H1 (cell line): ENCODE results near the gene STYK1. TPM values are rescaled to one million over a fixed set of nuclear protein-coding genes. Genes with fewer than 3 reads are reported as not detected.

ENCODE experiments used
- CHD1 ChIP-seq: IDR thresholded peaks from 2 replicates; pipeline ENCODE4 v1.6.1; 2012; ENCODE audit warnings: low read depth, low read length, improper control_type of control experiment
- CTCF ChIP-seq, 3 experiments: IDR thresholded peaks; 1 replicate in 2 of 3; 2 replicates in 1 of 3; pipeline versions ENCODE4 v1.5.1 to v1.6.1; 2011; ENCODE audit warnings: low read length in 3 of 3, mild to moderate bottlenecking in 3 of 3, inconsistent platforms in 2 of 3, low read depth in 1 of 3, moderate library complexity in 1 of 3; ENCODE audit not compliant: insufficient read depth in 1 of 3; ENCODE audit errors: control extremely low read depth in 1 of 3
- JUND ChIP-seq: IDR thresholded peaks from 2 replicates; pipeline ENCODE4 v1.6.1; 2011; ENCODE audit warnings: mild to moderate bottlenecking, improper control_type of control experiment, low read length
- KDM4A ChIP-seq: IDR thresholded peaks from one replicate; pipeline ENCODE4 v1.7.1; 2012; ENCODE audit warnings: low read depth, mild to moderate bottlenecking, moderate library complexity, low read length, inconsistent platforms; ENCODE audit not compliant: severe bottlenecking
- MAX ChIP-seq: IDR thresholded peaks from 2 replicates; pipeline ENCODE4 v1.6.1; 2012; ENCODE audit warnings: inconsistent platforms
- NRF1 ChIP-seq: IDR thresholded peaks from 2 replicates; pipeline ENCODE4 v1.6.1; 2011; ENCODE audit warnings: mild to moderate bottlenecking, low read depth, low read length, improper control_type of control experiment
- PHF8 ChIP-seq: fragments of 200-600 bp; sonication (generic); conservative IDR thresholded peaks from 2 replicates; pipeline ENCODE4 v1.7.1; 2012; ENCODE audit warnings: low read depth, mild to moderate bottlenecking, inconsistent platforms, low read length, moderate library complexity
- POLR2AphosphoS5 ChIP-seq: IDR thresholded peaks from 2 replicates; pipeline ENCODE4 v1.6.1; 2011; ENCODE audit warnings: low read depth, low read length
- RBBP5 ChIP-seq: IDR thresholded peaks from 2 replicates; pipeline ENCODE4 v1.7.1; 2012; ENCODE audit warnings: low read depth, mild to moderate bottlenecking, inconsistent platforms, low read length, moderate library complexity, borderline replicate concordance
- RNF2 ChIP-seq: fragments of 200-900, 300-1000 bp; sonication (generic); IDR thresholded peaks from 2 replicates; pipeline ENCODE4 v1.7.1; 2016; ENCODE audit warnings: borderline replicate concordance, low read depth, mild to moderate bottlenecking, antibody characterized with exemption, low read length; ENCODE audit not compliant: poor library complexity, severe bottlenecking; ENCODE audit errors: missing control alignments
- SAP30 ChIP-seq: fragments of 300-600 bp; sonication (generic); IDR thresholded peaks from 2 replicates; pipeline ENCODE4 v1.7.1; 2012; ENCODE audit warnings: low read length, moderate library complexity, mild to moderate bottlenecking, inconsistent platforms; ENCODE audit not compliant: insufficient read depth, insufficient replicate concordance
- SIN3A ChIP-seq, 2 experiments: IDR thresholded peaks in 1 of 2; conservative IDR thresholded peaks in 1 of 2; 2 replicates each; pipeline ENCODE4 v1.6.1; 2011 to 2012; ENCODE audit warnings: low read length in 2 of 2, improper control_type of control experiment in 1 of 2, low read depth in 1 of 2, mild to moderate bottlenecking in 1 of 2
- TAF1 ChIP-seq: IDR thresholded peaks from 2 replicates; pipeline ENCODE4 v1.6.1; 2011; ENCODE audit warnings: mild to moderate bottlenecking, low read depth, low read length
- TAF7 ChIP-seq: optimal IDR thresholded peaks from 2 replicates; pipeline ENCODE3; 2011; ENCODE audit warnings: low read depth, mild to moderate bottlenecking, inconsistent platforms, low read length, moderate library complexity, borderline replicate concordance
- YY1 ChIP-seq: IDR thresholded peaks from 2 replicates; pipeline ENCODE4 v1.6.1; 2011; ENCODE audit warnings: low read depth, mild to moderate bottlenecking, low read length
- polyA plus RNA-seq, 7 experiments: library from polyadenylated mRNA; depleted of rRNA in 3 of 7; stranded (reverse) in 5 of 7; unstranded in 2 of 7; fragments of >200 nt in 5 of 7; fragments of 200-250 nt in 2 of 7; gene quantifications; 1 replicate in 5 of 7; 2 replicates in 1 of 7; 4 replicates in 1 of 7; pipeline versions ENCODE4 v1.2.1 to v1.2.3, GENCODE V29; 2011 to 2013; ENCODE audit warnings: missing spikeins in 2 of 7, mixed read lengths in 2 of 7
- total RNA-seq: library from RNA; stranded (reverse); fragmentation: NEBNext Ultra II Directional; extraction: Animal tissue kit (Norgen Biotek cat#: 25700); gene quantifications from 2 replicates; pipeline ENCODE4 v1.2.1, GENCODE V29; 2021

Gene STYK1
- total and polyA plus RNA-seq, 2 of the 8 experiments (the other 6 are each of a cell fraction or from before 2014, with no cell fraction given) = 0.38 to 1.1 TPM

GRCh38 chr12:10722905-10723746 is 49.3 kb upstream of the STYK1 start, which contains the start of gene YBX3 (continued):
- TF ChIP-seq NRF1 = no peak
- 0 out of 2 replicates have a peak, but pooled peaks have one; percentile 55 for TF ChIP-seq POLR2AphosphoS5
- peak; percentile 47; the same call in 1 of the 2 replicates for TF ChIP-seq PHF8
- TF ChIP-seq TAF7 = peak; percentile 76
- TF ChIP-seq TAF1 = peak; percentile 85
- TF ChIP-seq RNF2 = no peak
- peak; percentile 31 for TF ChIP-seq KDM4A
- TF ChIP-seq YY1 = peak; percentile 85
- peak in 1 of 2 experiments; percentile 72; a peak in 1 of 4 replicates for TF ChIP-seq SIN3A (conservative IDR thresholded peaks at IDR 0.05 in 1 of 2, IDR thresholded peaks at IDR 0.05 in 1 of 2; ENCODE audit: low read depth in 1 of 2, low read length in 2 of 2)
- TF ChIP-seq MAX = 0 out of 2 replicates have a peak, but pooled peaks have one; percentile 34
- no peak for TF ChIP-seq CTCF (IDR thresholded peaks at IDR 0.05; ENCODE audit: control extremely low read depth in 1 of 3, insufficient read depth in 1 of 3, low read depth in 1 of 3, low read length in 3 of 3)
- TF ChIP-seq CHD1 = no peak
- TF ChIP-seq RBBP5 = 0 out of 2 replicates have a peak, but pooled peaks have one; percentile 27
- no peak for TF ChIP-seq JUND
- TF ChIP-seq SAP30 = no peak
- TF ChIP-seq, all 59 proteins: peak for 14
